DOHH2 (cell line): ENCODE results near the gene BMP6.

Source experiments
- EZH2phosphoT487 ChIP-seq: fragments of 200-600 bp; sonication (generic); IDR thresholded peaks from 2 replicates; pipeline ENCODE4 v1.6.1; 2017; ENCODE audit warnings: borderline replicate concordance, mild to moderate bottlenecking, antibody characterized with exemption, low read length, moderate library complexity, mixed read lengths
- TF ChIP-seq, protein P1 (sequence below): fragments of 200-600 bp; sonication (generic); IDR thresholded peaks from one replicate; pipeline ENCODE4 v1.5.1; 2014; ENCODE audit warnings: antibody characterized with exemption, mild to moderate bottlenecking, low read depth, low read length; ENCODE audit not compliant: poor library complexity, severe bottlenecking

DNA sequence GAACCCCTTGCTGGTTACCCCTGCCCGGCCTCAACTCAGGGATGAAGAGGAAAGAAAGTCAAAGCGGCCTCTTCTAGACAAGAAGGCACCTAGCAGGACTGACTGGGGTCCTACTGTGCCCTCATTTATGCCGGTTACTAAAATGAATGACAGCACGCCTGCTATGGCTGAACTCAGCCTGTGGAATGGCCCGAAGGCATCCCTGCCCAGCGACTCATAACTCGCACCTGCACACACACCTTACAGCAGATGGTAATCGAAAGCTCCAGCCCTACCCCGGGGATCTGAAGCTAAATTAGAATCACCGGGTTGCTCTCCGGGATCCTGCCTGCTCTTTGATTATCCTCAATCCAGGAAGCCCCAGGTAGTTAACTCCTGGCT, 185.4 kb downstream of the BMP6 start:
- TF ChIP-seq, protein P1, sequence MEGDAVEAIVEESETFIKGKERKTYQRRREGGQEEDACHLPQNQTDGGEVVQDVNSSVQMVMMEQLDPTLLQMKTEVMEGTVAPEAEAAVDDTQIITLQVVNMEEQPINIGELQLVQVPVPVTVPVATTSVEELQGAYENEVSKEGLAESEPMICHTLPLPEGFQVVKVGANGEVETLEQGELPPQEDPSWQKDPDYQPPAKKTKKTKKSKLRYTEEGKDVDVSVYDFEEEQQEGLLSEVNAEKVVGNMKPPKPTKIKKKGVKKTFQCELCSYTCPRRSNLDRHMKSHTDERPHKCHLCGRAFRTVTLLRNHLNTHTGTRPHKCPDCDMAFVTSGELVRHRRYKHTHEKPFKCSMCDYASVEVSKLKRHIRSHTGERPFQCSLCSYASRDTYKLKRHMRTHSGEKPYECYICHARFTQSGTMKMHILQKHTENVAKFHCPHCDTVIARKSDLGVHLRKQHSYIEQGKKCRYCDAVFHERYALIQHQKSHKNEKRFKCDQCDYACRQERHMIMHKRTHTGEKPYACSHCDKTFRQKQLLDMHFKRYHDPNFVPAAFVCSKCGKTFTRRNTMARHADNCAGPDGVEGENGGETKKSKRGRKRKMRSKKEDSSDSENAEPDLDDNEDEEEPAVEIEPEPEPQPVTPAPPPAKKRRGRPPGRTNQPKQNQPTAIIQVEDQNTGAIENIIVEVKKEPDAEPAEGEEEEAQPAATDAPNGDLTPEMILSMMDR = no peak
- no peak for TF ChIP-seq EZH2phosphoT487
